Type B pancreatic cell (in vitro differentiated cells): ENCODE data around the gene NPBWR2. TPM values are rescaled to one million over a fixed set of nuclear protein-coding genes. Genes with fewer than 3 reads are reported as not detected.

Experiments
- DNase-seq: peaks from one replicate; pipeline ENCODE4 v3.0.0; 2021; ENCODE audit warnings: mixed read lengths; ENCODE audit not compliant: unreplicated experiment; ENCODE audit errors: extremely low spot score
- H3K27ac Mint-ChIP-seq: 2 replicates; pipeline ENCODE4 v1.8.0; 2021; ENCODE audit warnings: mild to moderate bottlenecking, mixed read lengths
- H3K27me3 Mint-ChIP-seq: 2 replicates; pipeline ENCODE4 v1.8.0; 2021; ENCODE audit warnings: mixed read lengths
- H3K36me3 Mint-ChIP-seq: 2 replicates; pipeline ENCODE4 v1.8.0; 2021; ENCODE audit warnings: mixed read lengths
- H3K4me1 Mint-ChIP-seq: one replicate; pipeline ENCODE4 v1.8.0; 2021; ENCODE audit warnings: mixed read lengths; ENCODE audit not compliant: unreplicated experiment
- H3K4me3 Mint-ChIP-seq: 2 replicates; pipeline ENCODE4 v1.8.0; 2021; ENCODE audit warnings: mild to moderate bottlenecking, mixed read lengths
- H3K9me3 Mint-ChIP-seq: 2 replicates; pipeline ENCODE4 v1.8.0; 2021; ENCODE audit warnings: mixed read lengths
- total RNA-seq: library from RNA; stranded (reverse); gene quantifications from 2 replicates; pipeline ENCODE4 v1.2.1, GENCODE V29; 2021; ENCODE audit warnings: low replicate concordance
- TF ChIP-seq, protein P1 (sequence below): fragments of 200-600 bp; sonication (generic); conservative IDR thresholded peaks from 2 replicates; pipeline ENCODE4 v1.5.0; 2021; ENCODE audit warnings: antibody characterized with exemption, mild to moderate bottlenecking

Gene NPBWR2
- total RNA-seq, 1 donor from 2014 or later = not detected

DNA sequence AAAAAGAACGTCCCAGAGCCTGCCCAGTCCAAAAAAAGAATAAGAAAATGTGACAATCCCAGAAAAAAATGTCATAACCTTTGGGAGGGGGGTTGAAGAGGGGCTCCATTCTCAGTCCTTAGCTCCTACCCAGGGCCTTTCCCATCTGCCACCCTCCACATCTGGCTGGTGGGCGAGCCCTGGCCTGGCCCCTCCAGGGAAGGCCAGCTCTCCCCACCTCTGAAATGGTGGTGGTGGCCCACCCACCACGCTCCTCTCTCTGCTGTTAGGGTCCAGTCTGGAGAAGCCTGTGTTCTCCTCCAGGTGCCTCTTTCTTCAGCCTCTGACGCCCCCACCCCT, 28.5 kb downstream of the NPBWR2 start:
- no peak overlapping the region for H3K27ac Mint-ChIP-seq
- DNase-seq = no peak
- H3K4me3 Mint-ChIP-seq = peak overlapping the region; percentile 74
- no peaks in the 10 kb centered on the region for H3K36me3 Mint-ChIP-seq
- no peaks in the 10 kb centered on the region for H3K9me3 Mint-ChIP-seq
- peaks cover 20% of the 10 kb centered on the region for H3K27me3 Mint-ChIP-seq
- H3K4me1 Mint-ChIP-seq = peaks cover 18% of the 10 kb centered on the region
- TF ChIP-seq, protein P1, sequence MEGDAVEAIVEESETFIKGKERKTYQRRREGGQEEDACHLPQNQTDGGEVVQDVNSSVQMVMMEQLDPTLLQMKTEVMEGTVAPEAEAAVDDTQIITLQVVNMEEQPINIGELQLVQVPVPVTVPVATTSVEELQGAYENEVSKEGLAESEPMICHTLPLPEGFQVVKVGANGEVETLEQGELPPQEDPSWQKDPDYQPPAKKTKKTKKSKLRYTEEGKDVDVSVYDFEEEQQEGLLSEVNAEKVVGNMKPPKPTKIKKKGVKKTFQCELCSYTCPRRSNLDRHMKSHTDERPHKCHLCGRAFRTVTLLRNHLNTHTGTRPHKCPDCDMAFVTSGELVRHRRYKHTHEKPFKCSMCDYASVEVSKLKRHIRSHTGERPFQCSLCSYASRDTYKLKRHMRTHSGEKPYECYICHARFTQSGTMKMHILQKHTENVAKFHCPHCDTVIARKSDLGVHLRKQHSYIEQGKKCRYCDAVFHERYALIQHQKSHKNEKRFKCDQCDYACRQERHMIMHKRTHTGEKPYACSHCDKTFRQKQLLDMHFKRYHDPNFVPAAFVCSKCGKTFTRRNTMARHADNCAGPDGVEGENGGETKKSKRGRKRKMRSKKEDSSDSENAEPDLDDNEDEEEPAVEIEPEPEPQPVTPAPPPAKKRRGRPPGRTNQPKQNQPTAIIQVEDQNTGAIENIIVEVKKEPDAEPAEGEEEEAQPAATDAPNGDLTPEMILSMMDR = no peak

DNA sequence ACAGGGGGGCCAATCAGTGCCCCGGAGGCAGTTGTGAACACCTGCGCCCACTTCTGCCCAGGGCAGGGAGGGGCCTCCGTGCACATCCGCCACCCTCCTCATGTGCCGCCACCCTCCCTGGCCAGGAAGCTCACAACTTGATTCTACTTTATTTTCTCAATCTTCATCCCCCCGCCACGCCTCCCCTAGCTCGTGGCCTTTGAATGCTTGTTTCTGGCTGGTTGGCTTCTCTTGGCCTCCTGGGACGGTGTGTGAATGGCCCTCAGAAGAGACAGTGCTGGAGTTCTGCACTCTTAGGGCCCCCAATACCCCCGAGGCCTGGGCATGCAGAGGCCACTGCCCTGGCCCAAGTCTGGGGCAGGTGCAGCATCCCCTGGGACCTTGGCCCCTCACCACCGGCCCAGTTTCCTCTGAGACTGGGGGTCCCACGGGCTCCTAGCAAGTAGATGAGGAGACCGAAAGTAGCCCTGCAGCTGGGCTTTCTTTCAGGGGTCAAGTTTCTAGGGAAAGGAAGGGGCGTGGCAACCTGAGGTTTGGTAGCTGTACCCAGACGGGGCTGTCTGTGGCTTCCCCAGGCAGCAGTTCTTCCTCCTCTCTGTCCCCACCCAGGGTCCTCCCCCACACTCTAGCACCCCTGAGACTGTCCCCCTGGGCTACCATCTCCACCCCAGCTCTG, 29.4 kb downstream of the NPBWR2 start:
- H3K9me3 Mint-ChIP-seq = no peaks in the 10 kb centered on the region
- DNase-seq = no peak
- no peaks in the 10 kb centered on the region for H3K36me3 Mint-ChIP-seq
- H3K27ac Mint-ChIP-seq = no peak overlapping the region
- H3K4me1 Mint-ChIP-seq = peaks cover 18% of the 10 kb centered on the region
- TF ChIP-seq, protein P1 = no peak
- H3K27me3 Mint-ChIP-seq = peaks cover 17% of the 10 kb centered on the region
- no peak overlapping the region for H3K4me3 Mint-ChIP-seq

DNA sequence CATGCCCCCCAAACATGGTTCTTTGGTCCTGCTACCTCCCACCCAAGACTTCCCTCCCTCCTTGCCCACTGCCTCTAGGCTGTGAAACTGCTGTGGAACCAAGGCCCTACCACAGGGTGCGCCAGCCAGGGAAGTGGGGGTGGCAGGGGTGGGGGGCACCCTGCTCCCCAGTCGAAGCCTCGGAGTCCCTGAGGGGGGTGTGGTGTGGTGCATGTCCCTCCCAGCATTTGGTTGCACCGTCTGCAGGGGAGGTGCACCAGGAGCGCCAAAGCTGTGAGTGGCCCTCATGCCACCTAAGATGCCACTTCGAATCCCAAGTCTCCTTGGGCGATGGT, 29.9 kb downstream of the NPBWR2 start:
- Mint-ChIP-seq H3K27me3 (peaks cover 13% of the 10 kb centered on the region), H3K4me1 (peaks cover 18% of the 10 kb centered on the region), H3K4me3 (no peak overlapping the region), H3K9me3 (no peaks in the 10 kb centered on the region), H3K36me3 (no peaks in the 10 kb centered on the region), H3K27ac (no peak overlapping the region)
- DNase-seq = no peak
- TF ChIP-seq, protein P1 = no peak

DNA sequence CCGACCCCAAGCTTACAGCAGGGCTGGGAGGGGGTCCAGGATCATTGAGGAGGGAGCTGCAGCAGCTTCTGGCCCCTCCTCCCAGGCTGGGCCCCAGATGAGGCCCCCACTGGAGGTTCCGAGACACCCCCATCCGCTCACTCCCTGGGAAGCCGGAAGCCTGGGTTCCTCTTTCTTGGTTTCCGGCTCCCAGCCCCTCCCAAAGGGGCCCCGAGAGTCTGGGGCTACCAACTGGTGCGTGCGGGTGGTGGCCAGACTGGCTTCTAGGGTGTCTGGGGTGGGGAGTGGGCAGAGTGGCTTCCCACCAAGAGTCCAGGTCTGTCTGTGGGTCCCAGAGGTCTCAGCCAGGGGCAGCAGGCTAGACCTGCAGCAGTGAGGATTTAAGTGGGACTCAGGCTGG, 30.3 kb downstream of the NPBWR2 start:
- DNase-seq = no peak
- H3K4me3 Mint-ChIP-seq = no peak overlapping the region
- no peaks in the 10 kb centered on the region for H3K9me3 Mint-ChIP-seq
- H3K4me1 Mint-ChIP-seq = peaks cover 17% of the 10 kb centered on the region
- peaks cover 9% of the 10 kb centered on the region for H3K27me3 Mint-ChIP-seq
- no peaks in the 10 kb centered on the region for H3K36me3 Mint-ChIP-seq
- H3K27ac Mint-ChIP-seq = no peak overlapping the region
- TF ChIP-seq, protein P1 = no peak

DNA sequence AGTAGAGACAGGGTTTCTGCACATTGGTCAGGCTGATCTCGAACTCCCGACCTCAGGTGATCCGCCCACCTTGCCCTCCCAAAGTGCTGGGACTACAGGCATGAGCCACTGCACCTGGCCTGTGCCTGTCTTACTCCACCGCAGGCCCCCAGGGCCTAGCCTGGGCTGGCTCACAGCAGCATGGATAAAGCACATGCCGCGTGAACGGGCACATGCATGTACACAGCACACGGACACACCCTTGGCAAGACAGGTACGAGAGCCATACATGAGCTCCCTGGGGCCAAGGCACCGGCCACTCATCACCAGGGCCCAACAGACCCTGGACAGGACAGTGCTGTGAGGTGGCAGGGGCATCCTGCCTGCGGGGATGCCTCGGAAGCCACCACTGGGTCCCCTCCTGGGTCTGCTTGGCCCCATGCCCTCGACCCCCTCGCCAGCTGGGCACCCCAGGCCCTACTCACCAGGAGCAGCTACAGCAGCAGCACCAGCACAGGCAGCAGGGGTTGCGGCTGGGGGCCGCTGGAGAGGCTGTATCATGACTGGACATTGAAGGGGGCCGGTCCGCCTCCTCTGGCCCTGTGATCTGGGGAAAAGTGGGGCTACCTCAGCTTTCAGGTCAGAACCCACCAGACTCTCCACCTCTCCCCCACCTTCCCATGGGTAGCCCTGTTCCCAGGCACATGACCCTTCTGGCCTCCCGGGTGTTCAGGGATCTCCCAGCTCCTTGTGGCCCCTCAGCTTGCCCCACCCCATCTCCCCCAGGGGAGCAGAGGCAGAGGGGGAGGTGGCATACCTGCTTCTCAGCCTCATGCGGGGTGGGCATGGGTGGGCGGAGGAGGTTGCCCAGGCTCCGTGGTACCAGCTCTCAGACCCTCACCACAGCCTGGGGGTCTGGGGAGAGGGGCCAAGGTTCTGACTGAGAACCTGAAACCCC, 31.0 kb downstream of the NPBWR2 start:
- Mint-ChIP-seq H3K27me3 (peaks cover 3% of the 10 kb centered on the region), H3K9me3 (no peaks in the 10 kb centered on the region), H3K4me1 (peaks cover 11% of the 10 kb centered on the region), H3K36me3 (no peaks in the 10 kb centered on the region), H3K4me3 (no peak overlapping the region), H3K27ac (no peak overlapping the region)
- DNase-seq = no peak
- TF ChIP-seq, protein P1 = no peak
